ENCODE results near the gene SHISA5.

- TF ChIP-seq CTCF (IDR thresholded peaks at IDR 0.05; ENCODE audit: poor library complexity) (no peak), EZH2 (IDR thresholded peaks at IDR 0.05; ENCODE audit: borderline replicate concordance) (no peak)
Measured at GRCh38 chr3:48474619-48475018, 29.4 kb downstream of the SHISA5 start.
